Stimulated activated CD8-positive, alpha-beta memory T cell treated with anti-CD3 and anti-CD28 coated beads, Interleukin-7, amount 100 ng/mL, for 1 hour (primary cell): Measurements from ENCODE around the gene CDH13.

Experiments used
- DNase-seq, 2 donors: peaks; one replicate each; pipeline ENCODE4 v3.0.0-alpha.2; 2020; ENCODE audit warnings: low read depth in 2 of 2

Gene CDH13

GRCh38 chr16:82996814-82997213 is 370.0 kb downstream of the CDH13 start:
- DNase-seq: no peak

GRCh38 chr16:82999711-83000110 is 372.9 kb downstream of the CDH13 start:
- DNase-seq: no peak

GRCh38 chr16:83002351-83003334 is 375.9 kb downstream of the CDH13 start:
- DNase-seq: no peak

GRCh38 chr16:83004868-83005652 is 378.3 kb downstream of the CDH13 start:
- no peak for DNase-seq

- DNase-seq: no peak
Measured at GRCh38 chr16:83005653-83006160, 378.9 kb downstream of the CDH13 start.

- no peak for DNase-seq
Measured at GRCh38 chr16:83010776-83011720, 384.3 kb downstream of the CDH13 start.

GRCh38 chr16:83011939-83012338 is 385.2 kb downstream of the CDH13 start:
- no peak for DNase-seq

GRCh38 chr16:83013071-83013470 is 386.3 kb downstream of the CDH13 start:
- DNase-seq: no peak

- DNase-seq: no peak
Measured at GRCh38 chr16:83019963-83020362, 393.2 kb downstream of the CDH13 start.

GRCh38 chr16:83021045-83021444 is 394.3 kb downstream of the CDH13 start:
- DNase-seq: no peak

GRCh38 chr16:83021746-83022145 is 395.0 kb downstream of the CDH13 start:
- no peak for DNase-seq

- DNase-seq: no peak
Measured at GRCh38 chr16:83023011-83023410, 396.2 kb downstream of the CDH13 start.

- no peak for DNase-seq
Measured at GRCh38 chr16:83023640-83024039, 396.9 kb downstream of the CDH13 start.

- DNase-seq: no peak
Measured at GRCh38 chr16:83027973-83028372, 401.2 kb downstream of the CDH13 start.

GRCh38 chr16:83029467-83029866 is 402.7 kb downstream of the CDH13 start:
- no peak for DNase-seq

- no peak for DNase-seq
Measured at GRCh38 chr16:83031524-83031923, 404.8 kb downstream of the CDH13 start.

GRCh38 chr16:83037102-83037501 is 410.3 kb downstream of the CDH13 start:
- no peak for DNase-seq

- no peak for DNase-seq
Measured at GRCh38 chr16:83037884-83038283, 411.1 kb downstream of the CDH13 start.

- no peak for DNase-seq
Measured at GRCh38 chr16:83040174-83040573, 413.4 kb downstream of the CDH13 start.

- DNase-seq: no peak
Measured at GRCh38 chr16:83044589-83044988, 417.8 kb downstream of the CDH13 start.

GRCh38 chr16:83045790-83046189 is 419.0 kb downstream of the CDH13 start:
- DNase-seq: no peak
